Keratinocyte (primary cell): ENCODE data around the gene AP3B1. TPM values are rescaled to one million over a fixed set of nuclear protein-coding genes. Genes with fewer than 3 reads are reported as not detected.

ENCODE experiments used
- DNase-seq: peaks from one replicate; pipeline ENCODE4 v3.0.0-alpha.2; 2011; ENCODE audit warnings: low read depth, missing footprints, low spot score
- FAIRE-seq: peaks from 2 replicates; lab custom pipeline; 2011; peaks lifted over from hg19 to GRCh38; lab: Jason Lieb, UNC
- H2AFZ ChIP-seq: 2 replicates; pipeline ENCODE4 v1.6.0; 2012; ENCODE audit warnings: low read length, control low read depth, inconsistent platforms; ENCODE audit not compliant: control insufficient read depth
- H3K27ac ChIP-seq: 2 replicates; pipeline ENCODE4 v1.5.1; 2011; ENCODE audit warnings: low read length; ENCODE audit not compliant: control insufficient read depth, insufficient read depth
- H3K27me3 ChIP-seq: 3 replicates; pipeline ENCODE4 v1.6.0; 2011; ENCODE audit warnings: low read length; ENCODE audit not compliant: control insufficient read depth, insufficient read depth; ENCODE audit errors: extremely low read depth
- H3K36me3 ChIP-seq, 2 experiments: 2 replicates in 1 of 2; 3 replicates in 1 of 2; pipeline ENCODE4 v1.5.1; 2011; ENCODE audit warnings: low read length in 2 of 2, mild to moderate bottlenecking in 1 of 2; ENCODE audit not compliant: control insufficient read depth in 2 of 2, insufficient read depth in 2 of 2; ENCODE audit errors: extremely low read depth in 1 of 2
- H3K4me1 ChIP-seq: 3 replicates; pipeline ENCODE4 v1.5.1; 2011; ENCODE audit warnings: low read length; ENCODE audit not compliant: control insufficient read depth, insufficient read depth; ENCODE audit errors: extremely low read depth
- H3K4me2 ChIP-seq: 3 replicates; pipeline ENCODE4 v1.6.0; 2011; ENCODE audit warnings: low read depth, low read length; ENCODE audit not compliant: control insufficient read depth, insufficient read depth; ENCODE audit errors: extremely low read depth
- H3K4me3 ChIP-seq, 3 experiments: fragments of 200-600 bp in 1 of 3; sonication (generic) in 1 of 3; 2 replicates in 2 of 3; 3 replicates in 1 of 3; pipeline ENCODE4 v1.5.1; 2011 to 2016; ENCODE audit warnings: low read length in 3 of 3, mild to moderate bottlenecking in 3 of 3, control low read depth in 2 of 3, inconsistent platforms in 1 of 3, low read depth in 1 of 3, mixed read lengths in 1 of 3, mixed run types in 1 of 3, moderate library complexity in 1 of 3; ENCODE audit not compliant: control insufficient read depth in 2 of 3, insufficient read depth in 2 of 3; ENCODE audit errors: extremely low read depth in 1 of 3
- H3K79me2 ChIP-seq: 2 replicates; pipeline ENCODE4 v1.6.0; 2012; ENCODE audit warnings: low read length; ENCODE audit not compliant: control insufficient read depth, insufficient read depth
- H3K9ac ChIP-seq: 3 replicates; pipeline ENCODE4 v1.6.0; 2011; ENCODE audit warnings: low read length; ENCODE audit not compliant: control insufficient read depth, insufficient read depth; ENCODE audit errors: extremely low read depth
- H3K9me1 ChIP-seq: 3 replicates; pipeline ENCODE4 v1.6.0; 2011; ENCODE audit warnings: low read length; ENCODE audit not compliant: control insufficient read depth, insufficient read depth; ENCODE audit errors: extremely low read depth
- H3K9me3 ChIP-seq: 2 replicates; pipeline ENCODE4 v1.5.1; 2012; ENCODE audit warnings: low read depth, low read length; ENCODE audit not compliant: control insufficient read depth
- H4K20me1 ChIP-seq: 3 replicates; pipeline ENCODE4 v1.6.0; 2011; ENCODE audit warnings: low read length; ENCODE audit not compliant: control insufficient read depth, insufficient read depth; ENCODE audit errors: extremely low read depth
- EZH2 ChIP-seq: IDR thresholded peaks from one replicate; pipeline ENCODE4 v1.6.1; 2012; ENCODE audit warnings: inconsistent platforms, mild to moderate bottlenecking, low read length, moderate library complexity
- dilution Hi-C: fragments of 300-500 bp; cut with MboI; formaldehyde crosslinking; loops from one replicate; pipeline ENCODE4 v1.7.0; 2020; ENCODE audit warnings: low sequenced_read_pairs; ENCODE audit not compliant: extremely low pct_ligation_motif_present
- polyA plus RNA-seq, 5 experiments: library from polyadenylated mRNA; depleted of rRNA in 3 of 5; stranded (reverse) in 3 of 5; stranded (forward) in 1 of 5; unstranded in 1 of 5; fragments of >200 nt; gene quantifications; 1 replicate in 1 of 5; 2 replicates in 3 of 5; 3 replicates in 1 of 5; pipeline versions ENCODE4 v1.2.1 to v1.2.3, GENCODE V29; 2011 to 2012; ENCODE audit warnings: missing spikeins in 2 of 5, low read depth in 1 of 5, low replicate concordance in 1 of 5
- TF ChIP-seq, protein P1 (sequence below), 3 experiments: IDR thresholded peaks in 1 of 3; conservative IDR thresholded peaks in 1 of 3; optimal IDR thresholded peaks in 1 of 3; 2 replicates in 2 of 3; 3 replicates in 1 of 3; pipeline versions ENCODE3 to v1.5.1; 2011; ENCODE audit warnings: low read length in 3 of 3, mild to moderate bottlenecking in 3 of 3, moderate library complexity in 2 of 3, control low read depth in 1 of 3, inconsistent platforms in 1 of 3; ENCODE audit not compliant: insufficient read depth in 2 of 3; ENCODE audit errors: extremely low read depth in 1 of 3

The AP3B1 gene
- polyA plus RNA-seq, 1 donor (not counting 4 experiments of a cell fraction or from before 2014, with no cell fraction given): 65.1 TPM

DNA sequence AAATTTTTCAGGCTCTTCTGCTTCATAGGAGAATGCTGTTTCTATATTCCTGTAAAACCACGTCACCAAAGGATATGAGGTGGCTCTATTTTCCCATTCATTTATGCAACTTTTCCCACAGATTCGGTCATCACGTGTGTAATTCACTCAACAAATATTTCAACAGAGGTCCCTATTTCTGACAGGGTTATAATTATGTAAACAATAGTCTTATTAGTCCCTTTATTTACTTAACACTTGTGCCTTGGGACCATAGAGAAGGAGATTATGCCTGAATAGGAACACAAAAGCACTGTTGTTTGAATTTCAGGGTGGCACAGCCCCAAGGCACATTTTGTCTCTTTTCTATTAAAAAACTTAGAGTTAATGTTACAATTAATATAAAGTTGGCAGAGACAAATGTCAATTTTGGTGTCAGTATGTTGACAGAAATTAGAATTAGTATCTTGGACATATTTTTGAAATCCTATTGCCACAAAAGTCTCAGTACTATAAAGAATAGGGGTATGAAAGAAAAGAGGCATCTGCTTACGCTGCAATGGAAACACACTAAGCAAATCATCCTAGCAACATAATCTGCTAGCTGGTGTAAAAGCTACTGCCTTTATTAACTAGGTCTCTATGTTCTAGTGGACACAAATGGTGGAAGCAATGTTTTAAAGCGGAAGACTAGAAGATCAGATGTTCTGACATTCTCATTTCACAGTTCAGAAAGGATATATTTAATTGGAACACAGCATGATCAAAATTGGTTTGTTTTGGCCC is 289.3 kb downstream of the AP3B1 start:
- Histone ChIP-seq H3K27me3 (no peaks in the 10 kb centered on the region), H3K9me1 (no peaks in the 10 kb centered on the region), H3K4me2 (no peak overlapping the region), H3K36me3 (peaks cover 0 to 2% of the 10 kb centered on the region in 2 experiments), H3K9ac (no peak overlapping the region), H2AFZ (no peak overlapping the region), H3K27ac (no peak overlapping the region), H3K4me3 (no peak overlapping the region), H3K79me2 (no peaks in the 10 kb centered on the region), H4K20me1 (no peaks in the 10 kb centered on the region), H3K9me3 (no peaks in the 10 kb centered on the region), H3K4me1 (no peaks in the 10 kb centered on the region)
- dilution Hi-C loops: no loop called here
- DNase-seq: no peak
- no peak for FAIRE-seq
- TF ChIP-seq, protein P1, sequence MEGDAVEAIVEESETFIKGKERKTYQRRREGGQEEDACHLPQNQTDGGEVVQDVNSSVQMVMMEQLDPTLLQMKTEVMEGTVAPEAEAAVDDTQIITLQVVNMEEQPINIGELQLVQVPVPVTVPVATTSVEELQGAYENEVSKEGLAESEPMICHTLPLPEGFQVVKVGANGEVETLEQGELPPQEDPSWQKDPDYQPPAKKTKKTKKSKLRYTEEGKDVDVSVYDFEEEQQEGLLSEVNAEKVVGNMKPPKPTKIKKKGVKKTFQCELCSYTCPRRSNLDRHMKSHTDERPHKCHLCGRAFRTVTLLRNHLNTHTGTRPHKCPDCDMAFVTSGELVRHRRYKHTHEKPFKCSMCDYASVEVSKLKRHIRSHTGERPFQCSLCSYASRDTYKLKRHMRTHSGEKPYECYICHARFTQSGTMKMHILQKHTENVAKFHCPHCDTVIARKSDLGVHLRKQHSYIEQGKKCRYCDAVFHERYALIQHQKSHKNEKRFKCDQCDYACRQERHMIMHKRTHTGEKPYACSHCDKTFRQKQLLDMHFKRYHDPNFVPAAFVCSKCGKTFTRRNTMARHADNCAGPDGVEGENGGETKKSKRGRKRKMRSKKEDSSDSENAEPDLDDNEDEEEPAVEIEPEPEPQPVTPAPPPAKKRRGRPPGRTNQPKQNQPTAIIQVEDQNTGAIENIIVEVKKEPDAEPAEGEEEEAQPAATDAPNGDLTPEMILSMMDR (optimal IDR thresholded peaks at IDR 0.05 in 1 of 3, IDR thresholded peaks at IDR 0.05 in 1 of 3, conservative IDR thresholded peaks at IDR 0.05 in 1 of 3; ENCODE audit: extremely low read depth in 1 of 3, insufficient read depth in 2 of 3, low read length in 3 of 3): no peak
- TF ChIP-seq EZH2: no peak

- Histone ChIP-seq H4K20me1 (no peaks in the 10 kb centered on the region), H3K9me1 (no peaks in the 10 kb centered on the region), H3K79me2 (no peaks in the 10 kb centered on the region), H3K27ac (no peak overlapping the region), H3K4me1 (no peaks in the 10 kb centered on the region), H2AFZ (no peak overlapping the region), H3K36me3 (peaks cover 0 to 2% of the 10 kb centered on the region in 2 experiments), H3K4me2 (no peak overlapping the region), H3K9ac (no peak overlapping the region), H3K27me3 (no peaks in the 10 kb centered on the region), H3K4me3 (no peak overlapping the region), H3K9me3 (no peaks in the 10 kb centered on the region)
- no peak for DNase-seq
- TF ChIP-seq, protein P1 (optimal IDR thresholded peaks at IDR 0.05 in 1 of 3, IDR thresholded peaks at IDR 0.05 in 1 of 3, conservative IDR thresholded peaks at IDR 0.05 in 1 of 3; ENCODE audit: extremely low read depth in 1 of 3, insufficient read depth in 2 of 3, low read length in 3 of 3): no peak
- no peak for TF ChIP-seq EZH2
- FAIRE-seq: no peak
- dilution Hi-C loops: no loop called here
Observed at GRCh38 chr5:78004559-78004958, 289.9 kb downstream of the AP3B1 start.
